Measurements from ENCODE around the gene COX19.
"Not testable (repeated sequence)": the region's sequence is repeated elsewhere in the genome, so short reads cannot be mapped to it uniquely, and the experiment has no call there.

The COX19 gene

GRCh38 chr7:944744-945143 is 30.6 kb downstream of the COX19 start:
- DNase-seq (ENCODE audit: low spot score), result no peak

GRCh38 chr7:943793-944192 is 31.6 kb downstream of the COX19 start:
- not testable (repeated sequence) for DNase-seq (ENCODE audit: low spot score)

GRCh38 chr7:940599-941408 is 34.5 kb downstream of the COX19 start:
- DNase-seq (ENCODE audit: low spot score), result no peak

- no peak for DNase-seq (ENCODE audit: low spot score)
These were observed 35.5 kb downstream of the COX19 start for GRCh38 chr7:939843-940242.

GRCh38 chr7:938546-939185 is 36.7 kb downstream of the COX19 start:
- DNase-seq (ENCODE audit: low spot score), result no peak

- DNase-seq (ENCODE audit: low spot score), result no peak
These were observed 37.4 kb downstream of the COX19 start for GRCh38 chr7:937856-938484.

- DNase-seq (ENCODE audit: low spot score), result no peak
These were observed 38.8 kb downstream of the COX19 start for GRCh38 chr7:936386-937054.

GRCh38 chr7:935874-936385 is 39.4 kb downstream of the COX19 start:
- no peak for DNase-seq (ENCODE audit: low spot score)

- no peak for DNase-seq (ENCODE audit: low spot score)
These were observed 40.0 kb downstream of the COX19 start for GRCh38 chr7:935164-935873.

GRCh38 chr7:934469-935163 is 40.7 kb downstream of the COX19 start:
- no peak for DNase-seq (ENCODE audit: low spot score)

- DNase-seq (ENCODE audit: low spot score), result no peak
These were observed 42.7 kb downstream of the COX19 start for GRCh38 chr7:932651-932975.

GRCh38 chr7:931871-932650 is 43.3 kb downstream of the COX19 start:
- DNase-seq (ENCODE audit: low spot score), result no peak

GRCh38 chr7:930975-931758 is 44.2 kb downstream of the COX19 start:
- DNase-seq (ENCODE audit: low spot score), result no peak

GRCh38 chr7:929311-929711 is 46.0 kb downstream of the COX19 start:
- DNase-seq (ENCODE audit: low spot score), result no peak

GRCh38 chr7:927031-927671 is 48.2 kb downstream of the COX19 start:
- DNase-seq (ENCODE audit: low spot score), result no peak

- peak; percentile 83 for DNase-seq (ENCODE audit: low spot score)
These were observed 49.0 kb downstream of the COX19 start for GRCh38 chr7:926061-927030.

- DNase-seq (ENCODE audit: low spot score), result no peak
These were observed 49.7 kb downstream of the COX19 start for GRCh38 chr7:925601-926000.
